HepG2 (cell line): ENCODE measurements around the gene CSNK2A1. TPM values are rescaled to one million over a fixed set of nuclear protein-coding genes. Genes with fewer than 3 reads are reported as not detected.
A peak's percentile ranks its signal among the peaks of the same experiment; 100 is the strongest.

Experiments
- ATAC-seq: fragments of 200-7000 bp; cut with Tn5 transposase; 3 replicates; pipeline ENCODE4 v1.9.1; 2020; ENCODE audit warnings: mild to moderate bottlenecking, moderate library complexity
- BruUV-seq: library from RNA; stranded (reverse); fragments of 400-500 nt; replicated peaks from 2 replicates; lab custom pipeline; 2021; lab: Mats Ljungman, UMichigan
- CTCF ChIA-PET: fragments of 300-600 bp; formaldehyde crosslinking; extraction: SDS; loops from one replicate; lab custom pipeline; 2021; ENCODE audit warnings: low total read pairs, inconsistent platforms, low intra/inter-chr PET ratio; lab: Yijun Ruan, JAX
- POLR2A ChIA-PET: fragments of 350-600 bp; sonication (Branson Sonifier 250); formaldehyde crosslinking; loops from one replicate; lab custom pipeline; 2020; ENCODE audit warnings: antibody characterized with exemption, inconsistent platforms; lab: Yijun Ruan, JAX
- DNase-seq: peaks from one replicate; pipeline ENCODE4 v3.0.0-alpha.2; 2015; ENCODE audit warnings: low spot score
- FAIRE-seq: peaks from 3 replicates; lab custom pipeline; 2011; peaks lifted over from hg19 to GRCh38; lab: Jason Lieb, UNC
- H2AFZ ChIP-seq: one replicate; pipeline ENCODE4 v1.6.1; 2011; ENCODE audit warnings: low read length, inconsistent platforms
- H3K27ac ChIP-seq: fragments of 300-600 bp; 3 replicates; pipeline ENCODE4 v1.8.0; 2011; ENCODE audit warnings: mixed run types, mild to moderate bottlenecking, mixed read lengths, low read length, inconsistent platforms; ENCODE audit not compliant: insufficient read depth; ENCODE audit errors: extremely low read length
- H3K27me3 ChIP-seq, 2 experiments: fragments of 200-600 bp in 1 of 2; 2 replicates in 1 of 2; 3 replicates in 1 of 2; pipeline versions ENCODE4 v1.6.0 to v1.8.0; 2011; ENCODE audit warnings: low read length in 2 of 2, mild to moderate bottlenecking in 2 of 2, moderate library complexity in 2 of 2, inconsistent platforms in 1 of 2; ENCODE audit not compliant: insufficient read depth in 2 of 2, control insufficient read depth in 1 of 2
- H3K36me3 ChIP-seq, 2 experiments: fragments of 200-600 bp in 1 of 2; replicated peaks in 1 of 2; 2 replicates in 1 of 2; 3 replicates in 1 of 2; pipeline versions ENCODE4 v1.5.1 to v1.8.0; 2011; ENCODE audit warnings: low read length in 2 of 2, inconsistent platforms in 1 of 2; ENCODE audit not compliant: insufficient read depth in 2 of 2, control insufficient read depth in 1 of 2
- H3K4me1 ChIP-seq: 2 replicates; pipeline ENCODE4 v1.5.1; 2012; ENCODE audit warnings: low read length, inconsistent platforms; ENCODE audit not compliant: insufficient read depth
- H3K4me2 ChIP-seq: 2 replicates; pipeline ENCODE4 v1.6.0; 2011; ENCODE audit warnings: low read depth, low read length, inconsistent platforms
- H3K4me3 ChIP-seq, 3 experiments: fragments of 200-600 bp in 1 of 3; sonication (generic), shearing (Covaris generic) in 1 of 3; replicated peaks in 1 of 3; 2 replicates each; pipeline ENCODE4 v1.5.1; 2011 to 2016; ENCODE audit warnings: low read length in 3 of 3, inconsistent platforms in 2 of 3, low read depth in 2 of 3, mild to moderate bottlenecking in 2 of 3, control low read depth in 1 of 3, mixed read lengths in 1 of 3; ENCODE audit not compliant: insufficient read depth in 1 of 3
- H3K79me2 ChIP-seq: one replicate; pipeline ENCODE4 v1.6.1; 2011; ENCODE audit warnings: low read length, inconsistent platforms; ENCODE audit not compliant: insufficient read depth
- H3K9ac ChIP-seq: 2 replicates; pipeline ENCODE4 v1.6.0; 2011; ENCODE audit warnings: mild to moderate bottlenecking, low read depth, low read length, inconsistent platforms; ENCODE audit not compliant: insufficient read depth
- H3K9me3 ChIP-seq: 2 replicates; pipeline ENCODE4 v1.5.1; 2012; ENCODE audit warnings: mild to moderate bottlenecking, low read length
- H4K20me1 ChIP-seq: 2 replicates; pipeline ENCODE4 v1.6.0; 2011; ENCODE audit warnings: inconsistent platforms, mild to moderate bottlenecking, low read length, moderate library complexity; ENCODE audit not compliant: insufficient read depth
- CCDC6 ChIP-seq: sonication (generic); formaldehyde crosslinking; IDR thresholded peaks from 2 replicates; pipeline ENCODE4 v1.8.1; 2022; ENCODE audit warnings: mild to moderate bottlenecking, missing genetic modification reagents, moderate library complexity
- CEBPB ChIP-seq: IDR thresholded peaks from 2 replicates; pipeline ENCODE4 v1.6.1; 2011; ENCODE audit warnings: low read depth, low read length, improper control_type of control experiment, borderline replicate concordance
- CEBPG ChIP-seq: IDR thresholded peaks from 2 replicates; pipeline ENCODE4 v1.6.1; 2016
- HDAC1 ChIP-seq: sonication (generic); formaldehyde crosslinking; IDR thresholded peaks from 2 replicates; pipeline ENCODE4 v1.5.1; 2020; ENCODE audit warnings: mild to moderate bottlenecking, missing genetic modification reagents
- HMG20A ChIP-seq: IDR thresholded peaks from 2 replicates; pipeline ENCODE4 v1.6.1; 2016; ENCODE audit warnings: borderline replicate concordance
- MLLT10 ChIP-seq: sonication (generic); formaldehyde crosslinking; IDR thresholded peaks from 2 replicates; pipeline ENCODE4 v1.4.0; 2020; ENCODE audit warnings: missing genetic modification reagents
- MYNN ChIP-seq: sonication (generic); formaldehyde crosslinking; IDR thresholded peaks from 2 replicates; pipeline ENCODE4 v1.4.0; 2020; ENCODE audit warnings: mild to moderate bottlenecking, low read depth, missing genetic modification reagents
- WGBS: methylation state at CpG from one replicate; pipeline ENCODE4 v1.1.6; 2017; ENCODE audit warnings: low lambda C conversion rate; 5-methylcytosine and 5-hydroxymethylcytosine counted together
- in situ Hi-C: cut with HindIII; loops from 2 replicates; pipeline ENCODE4 v1.10.0; 2017; ENCODE audit warnings: low pct_unique_long_range_greater_than_20kb; ENCODE audit not compliant: extremely low pct_ligation_motif_present
- intact Hi-C: fragments of 100-400 bp; cut with micrococcal nuclease; formaldehyde crosslinking; loops from one replicate; pipeline ENCODE4 v1.10.0; 2022; ENCODE audit not compliant: unreplicated experiment
- polyA plus RNA-seq, 8 experiments: library from polyadenylated mRNA; depleted of rRNA in 3 of 8; stranded (reverse) in 7 of 8; unstranded in 1 of 8; fragments of >200 nt; fragmentation: Illumina TruSeq in 4 of 8; extraction: Trizol in 4 of 8; gene quantifications; 2 replicates each; pipeline versions ENCODE4 v1.2.1 to v1.2.3, GENCODE V29; 2011 to 2016; ENCODE audit warnings: low read depth in 4 of 8, missing spikeins in 1 of 8, mixed read lengths in 1 of 8; ENCODE audit not compliant: insufficient read depth in 1 of 8
- total RNA-seq, 5 experiments: library from RNA; depleted of rRNA; stranded (reverse); fragments of >200 nt; fragmentation: Illumina TruSeq; extraction: Trizol; gene quantifications; 2 replicates each; pipeline ENCODE4 v1.2.3, GENCODE V29; 2016; ENCODE audit warnings: low read depth in 1 of 5
- TF ChIP-seq, protein P1 (sequence below): sonication (generic); formaldehyde crosslinking; IDR thresholded peaks from 2 replicates; pipeline ENCODE4 v1.4.0; 2020; ENCODE audit warnings: missing genetic modification reagents
- TF ChIP-seq, protein P2 (sequence below): sonication (generic); formaldehyde crosslinking; IDR thresholded peaks from 2 replicates; pipeline ENCODE4 v1.8.1; 2023; ENCODE audit warnings: mild to moderate bottlenecking, moderate library complexity, missing genetic modification reagents

Gene CSNK2A1
- total and polyA plus RNA-seq, 2 of the 13 experiments (the other 11 are each of a cell fraction or from before 2014, with no cell fraction given): 153 to 231 TPM

DNA sequence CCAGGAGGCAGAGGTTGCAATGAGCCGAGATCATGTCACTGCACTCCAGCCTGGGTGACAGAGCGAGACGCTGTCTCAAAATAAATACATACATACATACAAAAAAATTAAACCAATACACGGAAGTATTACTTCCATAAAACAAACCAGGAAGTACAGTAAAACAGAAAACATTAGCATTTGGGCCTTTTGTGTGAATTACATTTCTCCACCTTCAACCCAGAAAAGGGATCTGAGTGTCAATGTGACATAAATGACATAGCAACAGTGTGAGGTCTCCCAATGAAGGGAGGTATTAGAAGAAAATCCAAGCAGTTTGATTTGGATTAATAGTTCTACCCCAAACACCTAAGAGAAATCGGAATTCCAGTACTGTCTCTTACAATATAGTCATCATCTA is 10.1 kb downstream of the CSNK2A1 start:
- CTCF ChIA-PET: no interaction called here
- DNase-seq (no peak), FAIRE-seq (no peak), ATAC-seq (no peak)
- TF ChIP-seq, protein P1, sequence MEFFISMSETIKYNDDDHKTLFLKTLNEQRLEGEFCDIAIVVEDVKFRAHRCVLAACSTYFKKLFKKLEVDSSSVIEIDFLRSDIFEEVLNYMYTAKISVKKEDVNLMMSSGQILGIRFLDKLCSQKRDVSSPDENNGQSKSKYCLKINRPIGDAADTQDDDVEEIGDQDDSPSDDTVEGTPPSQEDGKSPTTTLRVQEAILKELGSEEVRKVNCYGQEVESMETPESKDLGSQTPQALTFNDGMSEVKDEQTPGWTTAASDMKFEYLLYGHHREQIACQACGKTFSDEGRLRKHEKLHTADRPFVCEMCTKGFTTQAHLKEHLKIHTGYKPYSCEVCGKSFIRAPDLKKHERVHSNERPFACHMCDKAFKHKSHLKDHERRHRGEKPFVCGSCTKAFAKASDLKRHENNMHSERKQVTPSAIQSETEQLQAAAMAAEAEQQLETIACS: no peak
- TF ChIP-seq HDAC1 (CRISPR knock-in tag) (no peak), MLLT10 (CRISPR knock-in tag) (no peak), CCDC6 (CRISPR knock-in tag) (no peak), HMG20A (CRISPR knock-in tag) (no peak)
- whole genome bisulfite sequencing: 93% methylated on average over 5 of the region's 5 CpGs
- H4K20me1 ChIP-seq: peaks cover 100% of the 10 kb centered on the region
- H3K4me2 ChIP-seq: no peak overlapping the region
- H2AFZ ChIP-seq: no peak overlapping the region
- H3K27ac ChIP-seq: no peak overlapping the region
- H3K4me1 ChIP-seq: peaks cover 91% of the 10 kb centered on the region
- no TSS peak for BruUV-seq
- peaks cover 2 to 13% of the 10 kb centered on the region in 2 experiments; a peak in 4 of 5 replicates for H3K36me3 ChIP-seq
- POLR2A ChIA-PET: no interaction called here
- intact Hi-C loops (no loop called here), in situ Hi-C loops (no loop called here)
- no peaks in the 10 kb centered on the region for H3K9me3 ChIP-seq
- no peak overlapping the region for H3K4me3 ChIP-seq
- H3K27me3 ChIP-seq: no peaks in the 10 kb centered on the region
- no peak overlapping the region for H3K9ac ChIP-seq
- H3K79me2 ChIP-seq: peaks cover 98% of the 10 kb centered on the region

DNA sequence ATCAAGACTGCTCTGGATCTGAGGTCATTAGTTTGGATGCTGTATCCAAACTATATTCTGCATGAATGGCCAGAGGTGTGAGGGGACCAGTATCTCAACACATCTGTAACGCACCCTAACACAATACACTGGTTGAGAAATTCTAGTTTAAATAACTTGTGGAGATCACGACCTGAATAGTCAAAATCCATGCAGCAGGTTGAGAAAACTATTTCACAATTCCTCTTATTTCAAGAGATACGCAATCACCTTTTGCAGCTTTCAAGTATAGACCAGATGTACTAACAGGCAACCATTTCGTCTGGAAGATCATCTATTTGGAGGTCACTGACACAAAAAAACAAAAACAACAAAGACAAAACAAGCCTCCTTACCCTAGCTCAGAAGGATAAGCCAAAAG is 11.1 kb downstream of the CSNK2A1 start:
- Histone ChIP-seq H3K4me3 (no peak overlapping the region), H3K9ac (no peak overlapping the region), H2AFZ (no peak overlapping the region), H3K4me2 (peak overlapping the region; percentile 5; the same call in 1 of the 2 replicates), H3K79me2 (peaks cover 98% of the 10 kb centered on the region), H3K27me3 (no peaks in the 10 kb centered on the region), H4K20me1 (peaks cover 100% of the 10 kb centered on the region), H3K9me3 (peaks cover 4% of the 10 kb centered on the region; the same call in 1 of the 2 replicates), H3K4me1 (peaks cover 91% of the 10 kb centered on the region), H3K36me3 (peaks cover 2 to 22% of the 10 kb centered on the region in 2 experiments; a peak in 4 of 5 replicates), H3K27ac (no peak overlapping the region)
- BruUV-seq: no TSS peak
- ChIA-PET CTCF (no interaction called here), POLR2A (no interaction called here)
- peak; percentile 85 for TF ChIP-seq CEBPB
- TF ChIP-seq MYNN (CRISPR knock-in tag): no peak
- TF ChIP-seq, protein P2, sequence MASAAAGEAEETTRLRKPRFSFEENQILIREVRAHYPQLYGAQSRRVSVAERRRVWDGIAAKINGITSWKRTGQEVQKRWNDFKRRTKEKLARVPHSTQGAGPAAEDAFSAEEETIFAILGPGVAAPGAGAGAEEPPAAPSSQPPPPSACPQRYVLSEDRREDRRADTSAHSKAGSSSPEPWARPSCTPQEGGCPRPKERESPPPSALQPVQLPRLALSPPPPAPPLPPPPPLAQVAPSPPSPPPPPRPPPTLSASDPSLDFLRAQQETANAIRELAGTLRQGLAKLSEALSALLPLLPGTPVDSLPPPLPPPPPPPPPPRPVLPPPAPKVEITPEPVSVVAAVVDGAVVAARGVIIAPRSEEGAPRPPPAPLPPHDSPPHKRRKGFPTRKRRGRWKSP: no peak
- 0 out of 2 replicates have a peak, but pooled peaks have one; percentile 52 for TF ChIP-seq CEBPG (CRISPR knock-in tag)
- DNase-seq: no peak
- intact Hi-C loops: no loop called here
- no peak for ATAC-seq
- FAIRE-seq: no peak
- WGBS: 61% methylated on average over 4 of the region's 4 CpGs
- in situ Hi-C loops: no loop called here
